ENCODE data around the gene NACC2.

DNA sequence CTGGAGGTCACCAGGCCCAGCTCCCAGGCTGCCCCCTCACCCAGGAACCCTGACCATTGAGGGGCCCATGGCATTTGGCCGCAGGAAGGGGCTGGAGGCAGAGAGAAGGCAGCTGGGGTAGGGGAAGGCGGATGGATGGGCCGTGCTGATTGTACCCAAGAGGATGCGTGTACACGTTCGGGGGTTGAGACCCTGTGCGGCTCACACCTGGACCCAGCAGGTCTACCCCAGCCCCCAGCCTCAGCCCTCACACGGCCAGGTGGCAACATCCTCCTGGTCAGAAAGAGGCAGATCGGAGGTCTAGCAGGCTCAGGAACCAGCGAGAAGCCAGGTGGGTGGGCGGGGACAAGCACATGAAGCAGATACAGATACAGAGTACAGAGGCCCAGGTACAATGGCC, 33.7 kb downstream of the NACC2 start:
- no peak for TF ChIP-seq CTCF (IDR thresholded peaks at IDR 0.05 in 2 of 3, conservative IDR thresholded peaks at IDR 0.05 in 1 of 3; ENCODE audit: control insufficient read depth in 2 of 3, extremely low read depth in 1 of 3, insufficient read depth in 1 of 3, low read depth in 3 of 3, low read length in 3 of 3)
- no peak for TF ChIP-seq POLR2A (IDR thresholded peaks at IDR 0.05; ENCODE audit: low read depth, low read length)
- no peak for TF ChIP-seq RELA (IDR thresholded peaks at IDR 0.05; ENCODE audit: borderline replicate concordance, partially characterized antibody)
- no peak for TF ChIP-seq YBX1 (IDR thresholded peaks at IDR 0.05)
- TF ChIP-seq, protein P1, sequence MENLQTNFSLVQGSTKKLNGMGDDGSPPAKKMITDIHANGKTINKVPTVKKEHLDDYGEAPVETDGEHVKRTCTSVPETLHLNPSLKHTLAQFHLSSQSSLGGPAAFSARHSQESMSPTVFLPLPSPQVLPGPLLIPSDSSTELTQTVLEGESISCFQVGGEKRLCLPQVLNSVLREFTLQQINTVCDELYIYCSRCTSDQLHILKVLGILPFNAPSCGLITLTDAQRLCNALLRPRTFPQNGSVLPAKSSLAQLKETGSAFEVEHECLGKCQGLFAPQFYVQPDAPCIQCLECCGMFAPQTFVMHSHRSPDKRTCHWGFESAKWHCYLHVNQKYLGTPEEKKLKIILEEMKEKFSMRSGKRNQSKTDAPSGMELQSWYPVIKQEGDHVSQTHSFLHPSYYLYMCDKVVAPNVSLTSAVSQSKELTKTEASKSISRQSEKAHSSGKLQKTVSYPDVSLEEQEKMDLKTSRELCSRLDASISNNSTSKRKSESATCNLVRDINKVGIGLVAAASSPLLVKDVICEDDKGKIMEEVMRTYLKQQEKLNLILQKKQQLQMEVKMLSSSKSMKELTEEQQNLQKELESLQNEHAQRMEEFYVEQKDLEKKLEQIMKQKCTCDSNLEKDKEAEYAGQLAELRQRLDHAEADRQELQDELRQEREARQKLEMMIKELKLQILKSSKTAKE (IDR thresholded peaks at IDR 0.05; ENCODE audit: low read depth, poor library complexity, severe bottlenecking) = no peak
- TF ChIP-seq FOXM1 (IDR thresholded peaks at IDR 0.05; ENCODE audit: low read depth, low read length) = no peak
- TF ChIP-seq ZNF24 (IDR thresholded peaks at IDR 0.05) = no peak
- no peak for TF ChIP-seq TARDBP (IDR thresholded peaks at IDR 0.05; ENCODE audit: borderline replicate concordance)
- TF ChIP-seq RBBP5 (conservative IDR thresholded peaks at IDR 0.05) = no peak
- no peak for TF ChIP-seq EP300 (IDR thresholded peaks at IDR 0.05; ENCODE audit: borderline replicate concordance in 1 of 2, control insufficient read depth in 1 of 2, low read depth in 2 of 2, low read length in 2 of 2)
- no peak for TF ChIP-seq POLR2AphosphoS5 (IDR thresholded peaks at IDR 0.05; ENCODE audit: low read length)
- no peak for TF ChIP-seq MEF2A (IDR thresholded peaks at IDR 0.05; ENCODE audit: insufficient read depth, low read depth, low read length)
- no peak for TF ChIP-seq GATAD2B (conservative IDR thresholded peaks at IDR 0.05; ENCODE audit: low read depth)

All from GM12878 (cell line).